ENCODE results near the gene CCDC91.
"Not testable (repeated sequence)": the region's sequence is repeated elsewhere in the genome, so short reads cannot be mapped to it uniquely, and the experiment has no call there.

GRCh38 chr12:28201136-28201535, 10.9 kb downstream of the CCDC91 start:
- not testable (repeated sequence) for TF ChIP-seq POLR2A, POLR2AphosphoS5 (IDR thresholded peaks at IDR 0.05; ENCODE audit: low read depth, low read length)
